Measurements from ENCODE around the gene HSPA9. TPM values are rescaled to one million over a fixed set of nuclear protein-coding genes. Genes with fewer than 3 reads are reported as not detected.

The HSPA9 gene
- total and polyA plus RNA-seq, 10 of the 15 experiments (the other 5 are each of a cell fraction or from before 2014, with no cell fraction given): 145 to 455 (median 343) TPM

DNA sequence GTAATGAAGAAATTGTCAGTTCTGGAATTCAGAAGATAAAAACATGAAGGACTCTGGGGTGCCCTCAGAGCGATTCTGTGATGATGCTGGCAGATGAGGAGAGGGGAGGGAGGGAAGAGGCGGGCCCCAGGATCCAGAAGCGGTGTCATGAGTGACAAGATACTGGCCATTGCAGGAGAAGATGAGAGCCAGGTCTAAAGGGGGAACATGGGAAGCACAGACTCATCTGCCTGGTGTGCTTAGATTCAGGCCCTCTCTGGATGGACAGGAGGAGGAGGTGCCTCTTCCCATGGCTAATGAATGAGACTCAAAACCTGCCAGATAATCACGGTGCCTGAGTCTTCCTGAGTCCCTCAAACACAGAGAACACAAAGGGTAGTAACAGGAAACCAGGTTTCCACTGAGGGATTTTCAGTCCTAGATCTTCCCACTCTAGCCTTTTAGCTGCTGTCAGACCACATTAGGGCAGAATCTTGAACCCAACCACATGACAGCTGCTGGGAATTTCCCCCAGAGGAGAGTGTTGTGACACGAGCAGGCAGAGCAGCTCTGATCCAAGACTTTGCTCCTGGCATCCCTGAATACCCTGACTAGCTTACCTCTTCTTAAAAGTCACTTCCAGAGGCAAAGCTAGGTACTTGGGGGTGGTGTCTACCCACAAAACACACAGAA is 28.2 kb upstream of the HSPA9 start:
- peak overlapping the region; percentile 16 for H3K27ac ChIP-seq (ENCODE audit: control insufficient read depth, insufficient read depth)
- no peaks in the 10 kb centered on the region; the same call in 1 of the 2 replicates for H4K20me1 ChIP-seq (ENCODE audit: control insufficient read depth, insufficient read depth)
- no TSS peak for BruUV-seq (replicated peaks)
- peak; percentile 58 for DNase-seq (ENCODE audit: low read depth, low spot score)
- ChIA-PET CTCF (interaction anchor here (0.8 to 5.9 kb wide), 9 partner anchors 9 to 658 kb away, joined by 3 to 41 read pairs (median 5); no protein-coding TSS in a partner anchor), POLR2A (interaction anchor here (0.7 to 1.1 kb wide), 6 partner anchors 12 to 60 kb away, joined by 3 to 7 read pairs (median 3); partner anchors contain the start of genes ETF1 and HSPA9), RAD21 (ENCODE audit: unreplicated experiment) (interaction anchor here (0.9 to 1.8 kb wide), 5 partner anchors 17 to 195 kb away, joined by 3 to 4 read pairs (median 4); partner anchors contain the start of gene HSPA9), SMC1A (ENCODE audit: uncharacterized antibody, unreplicated experiment) (interaction anchor here (1.2 to 4.1 kb wide), 7 partner anchors 10 to 189 kb away, joined by 3 to 14 read pairs (median 6); partner anchors contain the start of gene HSPA9)
- in situ Hi-C loops (cut with MboI) (no loop called here), intact Hi-C loops (cut with micrococcal nuclease; ENCODE audit: unreplicated experiment) (no loop called here)
- peak; percentile 75 for ATAC-seq
- H3K4me2 ChIP-seq (ENCODE audit: control insufficient read depth, insufficient read depth): peak overlapping the region; percentile 63; the same call in 1 of the 2 replicates
- H3K4me3 ChIP-seq: no peak overlapping the region
- peak; percentile 13 for FAIRE-seq
- 25% methylated on average over 5 of the region's 5 CpGs for WGBS (ENCODE audit: insufficient coverage, insufficient replicate concordance, low lambda C conversion rate, missing lambda C conversion rate)
- no peaks in the 10 kb centered on the region for H3K79me2 ChIP-seq (ENCODE audit: control insufficient read depth, insufficient read depth, low read length)
- H3K27me3 ChIP-seq (replicated peaks in 1 of 2; ENCODE audit: control insufficient read depth in 2 of 2, insufficient read depth in 2 of 2, low read length in 1 of 2): no peaks in the 10 kb centered on the region
- no peaks in the 10 kb centered on the region for H3K9me3 ChIP-seq (replicated peaks; ENCODE audit: control insufficient read depth, insufficient read depth, low read length)
- peak overlapping the region; percentile 8 for H3K9ac ChIP-seq (ENCODE audit: control insufficient read depth, insufficient read depth, low read length)
- peaks cover 34% of the 10 kb centered on the region for H3K4me1 ChIP-seq (ENCODE audit: control insufficient read depth, insufficient read depth, low read length)
- no peaks in the 10 kb centered on the region for H3K36me3 ChIP-seq (ENCODE audit: control insufficient read depth in 2 of 2, insufficient read depth in 2 of 2, low read length in 1 of 2)
- peak overlapping the region; percentile 3 for H2AFZ ChIP-seq (ENCODE audit: control insufficient read depth, low read depth, low read length)
- TF ChIP-seq ASH2L (IDR thresholded peaks at IDR 0.05; ENCODE audit: borderline replicate concordance, low read depth) (no peak), CREM (IDR thresholded peaks at IDR 0.05; ENCODE audit: low read depth) (peak; percentile 37; the same call in 1 of the 2 replicates), SMC3 (IDR thresholded peaks at IDR 0.05; ENCODE audit: borderline replicate concordance, low read length) (no peak), CBX5 (IDR thresholded peaks at IDR 0.05; ENCODE audit: low read depth) (no peak), HDAC6 (IDR thresholded peaks at IDR 0.05; ENCODE audit: unreplicated experiment) (no peak), CHD1 (IDR thresholded peaks at IDR 0.05; ENCODE audit: low read depth, low read length) (no peak), TCF7 (IDR thresholded peaks at IDR 0.05; ENCODE audit: borderline replicate concordance) (no peak), TAF1 (IDR thresholded peaks at IDR 0.05; ENCODE audit: borderline replicate concordance, low read depth, low read length) (no peak)
- TF ChIP-seq, protein P1, sequence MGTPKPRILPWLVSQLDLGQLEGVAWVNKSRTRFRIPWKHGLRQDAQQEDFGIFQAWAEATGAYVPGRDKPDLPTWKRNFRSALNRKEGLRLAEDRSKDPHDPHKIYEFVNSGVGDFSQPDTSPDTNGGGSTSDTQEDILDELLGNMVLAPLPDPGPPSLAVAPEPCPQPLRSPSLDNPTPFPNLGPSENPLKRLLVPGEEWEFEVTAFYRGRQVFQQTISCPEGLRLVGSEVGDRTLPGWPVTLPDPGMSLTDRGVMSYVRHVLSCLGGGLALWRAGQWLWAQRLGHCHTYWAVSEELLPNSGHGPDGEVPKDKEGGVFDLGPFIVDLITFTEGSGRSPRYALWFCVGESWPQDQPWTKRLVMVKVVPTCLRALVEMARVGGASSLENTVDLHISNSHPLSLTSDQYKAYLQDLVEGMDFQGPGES (IDR thresholded peaks at IDR 0.05): no peak
- TF ChIP-seq, protein P2, sequence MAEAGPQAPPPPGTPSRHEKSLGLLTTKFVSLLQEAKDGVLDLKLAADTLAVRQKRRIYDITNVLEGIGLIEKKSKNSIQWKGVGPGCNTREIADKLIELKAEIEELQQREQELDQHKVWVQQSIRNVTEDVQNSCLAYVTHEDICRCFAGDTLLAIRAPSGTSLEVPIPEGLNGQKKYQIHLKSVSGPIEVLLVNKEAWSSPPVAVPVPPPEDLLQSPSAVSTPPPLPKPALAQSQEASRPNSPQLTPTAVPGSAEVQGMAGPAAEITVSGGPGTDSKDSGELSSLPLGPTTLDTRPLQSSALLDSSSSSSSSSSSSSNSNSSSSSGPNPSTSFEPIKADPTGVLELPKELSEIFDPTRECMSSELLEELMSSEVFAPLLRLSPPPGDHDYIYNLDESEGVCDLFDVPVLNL (IDR thresholded peaks at IDR 0.05; ENCODE audit: low read depth, low read length): no peak
- TF ChIP-seq, protein P3, sequence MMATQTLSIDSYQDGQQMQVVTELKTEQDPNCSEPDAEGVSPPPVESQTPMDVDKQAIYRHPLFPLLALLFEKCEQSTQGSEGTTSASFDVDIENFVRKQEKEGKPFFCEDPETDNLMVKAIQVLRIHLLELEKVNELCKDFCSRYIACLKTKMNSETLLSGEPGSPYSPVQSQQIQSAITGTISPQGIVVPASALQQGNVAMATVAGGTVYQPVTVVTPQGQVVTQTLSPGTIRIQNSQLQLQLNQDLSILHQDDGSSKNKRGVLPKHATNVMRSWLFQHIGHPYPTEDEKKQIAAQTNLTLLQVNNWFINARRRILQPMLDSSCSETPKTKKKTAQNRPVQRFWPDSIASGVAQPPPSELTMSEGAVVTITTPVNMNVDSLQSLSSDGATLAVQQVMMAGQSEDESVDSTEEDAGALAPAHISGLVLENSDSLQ (IDR thresholded peaks at IDR 0.05): 0 out of 2 replicates have a peak, but pooled peaks have one; percentile 4
- TF ChIP-seq, protein P4, sequence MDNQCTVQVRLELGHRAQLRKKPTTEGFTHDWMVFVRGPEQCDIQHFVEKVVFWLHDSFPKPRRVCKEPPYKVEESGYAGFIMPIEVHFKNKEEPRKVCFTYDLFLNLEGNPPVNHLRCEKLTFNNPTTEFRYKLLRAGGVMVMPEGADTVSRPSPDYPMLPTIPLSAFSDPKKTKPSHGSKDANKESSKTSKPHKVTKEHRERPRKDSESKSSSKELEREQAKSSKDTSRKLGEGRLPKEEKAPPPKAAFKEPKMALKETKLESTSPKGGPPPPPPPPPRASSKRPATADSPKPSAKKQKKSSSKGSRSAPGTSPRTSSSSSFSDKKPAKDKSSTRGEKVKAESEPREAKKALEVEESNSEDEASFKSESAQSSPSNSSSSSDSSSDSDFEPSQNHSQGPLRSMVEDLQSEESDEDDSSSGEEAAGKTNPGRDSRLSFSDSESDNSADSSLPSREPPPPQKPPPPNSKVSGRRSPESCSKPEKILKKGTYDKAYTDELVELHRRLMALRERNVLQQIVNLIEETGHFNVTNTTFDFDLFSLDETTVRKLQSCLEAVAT (IDR thresholded peaks at IDR 0.05): peak; percentile 44; the same call in 1 of the 2 replicates
- TF ChIP-seq, protein P5, sequence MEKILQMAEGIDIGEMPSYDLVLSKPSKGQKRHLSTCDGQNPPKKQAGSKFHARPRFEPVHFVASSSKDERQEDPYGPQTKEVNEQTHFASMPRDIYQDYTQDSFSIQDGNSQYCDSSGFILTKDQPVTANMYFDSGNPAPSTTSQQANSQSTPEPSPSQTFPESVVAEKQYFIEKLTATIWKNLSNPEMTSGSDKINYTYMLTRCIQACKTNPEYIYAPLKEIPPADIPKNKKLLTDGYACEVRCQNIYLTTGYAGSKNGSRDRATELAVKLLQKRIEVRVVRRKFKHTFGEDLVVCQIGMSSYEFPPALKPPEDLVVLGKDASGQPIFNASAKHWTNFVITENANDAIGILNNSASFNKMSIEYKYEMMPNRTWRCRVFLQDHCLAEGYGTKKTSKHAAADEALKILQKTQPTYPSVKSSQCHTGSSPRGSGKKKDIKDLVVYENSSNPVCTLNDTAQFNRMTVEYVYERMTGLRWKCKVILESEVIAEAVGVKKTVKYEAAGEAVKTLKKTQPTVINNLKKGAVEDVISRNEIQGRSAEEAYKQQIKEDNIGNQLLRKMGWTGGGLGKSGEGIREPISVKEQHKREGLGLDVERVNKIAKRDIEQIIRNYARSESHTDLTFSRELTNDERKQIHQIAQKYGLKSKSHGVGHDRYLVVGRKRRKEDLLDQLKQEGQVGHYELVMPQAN (conservative IDR thresholded peaks at IDR 0.05): no peak
